Measurements from ENCODE around the gene KIRREL3.

Gene KIRREL3

GRCh38 chr11:126870021-126870420 lies 130.5 kb downstream of the KIRREL3 start:
- no peak for DNase-seq (ENCODE audit: low spot score)

GRCh38 chr11:126868741-126869140 lies 131.8 kb downstream of the KIRREL3 start:
- DNase-seq (ENCODE audit: low spot score): no peak

GRCh38 chr11:126864934-126865333 lies 135.6 kb downstream of the KIRREL3 start:
- DNase-seq (ENCODE audit: low spot score): no peak

DNA sequence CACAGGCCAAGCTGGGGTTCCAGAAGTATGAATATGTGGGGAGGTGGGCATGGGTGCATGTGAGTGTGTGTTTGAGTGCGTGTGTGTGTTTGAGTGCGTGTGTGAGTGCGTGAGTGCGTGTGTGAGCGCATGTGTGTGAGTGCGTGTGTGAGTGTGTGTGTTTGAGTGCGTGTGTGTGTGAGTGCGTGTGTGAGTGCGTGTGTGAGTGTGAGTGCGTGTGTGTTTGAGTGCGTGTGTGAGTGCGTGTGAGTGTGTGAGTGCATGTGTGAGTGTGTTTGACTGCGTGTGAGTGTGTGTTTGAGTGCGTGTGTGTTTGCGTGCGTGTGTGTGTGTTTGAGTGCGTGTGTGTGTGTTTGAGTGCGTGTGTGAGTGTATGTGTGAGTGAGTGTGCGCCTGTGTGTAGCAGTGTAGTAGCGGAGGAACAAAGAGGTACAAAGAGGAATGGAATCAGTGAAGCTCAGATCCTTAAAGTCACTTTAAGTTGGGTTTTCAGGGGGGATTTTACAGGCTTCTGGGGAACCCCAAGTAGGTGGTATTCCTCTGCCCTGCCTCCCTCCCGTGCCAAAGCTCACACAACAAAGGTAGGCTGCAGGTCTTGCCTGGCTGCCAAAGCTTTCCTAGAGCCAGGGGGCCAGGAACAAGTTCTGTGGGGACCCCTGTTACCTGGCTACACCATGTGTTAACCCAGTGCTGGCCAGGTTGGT lies 137.1 kb downstream of the KIRREL3 start:
- DNase-seq (ENCODE audit: low spot score): no peak

- no peak for DNase-seq (ENCODE audit: low spot score)
Measured at GRCh38 chr11:126862664-126863243, 137.8 kb downstream of the KIRREL3 start.

- no peak for DNase-seq (ENCODE audit: low spot score)
Measured at GRCh38 chr11:126861796-126862459, 138.6 kb downstream of the KIRREL3 start.

GRCh38 chr11:126857860-126858808 lies 142.4 kb downstream of the KIRREL3 start:
- DNase-seq (ENCODE audit: low spot score): no peak

DNA sequence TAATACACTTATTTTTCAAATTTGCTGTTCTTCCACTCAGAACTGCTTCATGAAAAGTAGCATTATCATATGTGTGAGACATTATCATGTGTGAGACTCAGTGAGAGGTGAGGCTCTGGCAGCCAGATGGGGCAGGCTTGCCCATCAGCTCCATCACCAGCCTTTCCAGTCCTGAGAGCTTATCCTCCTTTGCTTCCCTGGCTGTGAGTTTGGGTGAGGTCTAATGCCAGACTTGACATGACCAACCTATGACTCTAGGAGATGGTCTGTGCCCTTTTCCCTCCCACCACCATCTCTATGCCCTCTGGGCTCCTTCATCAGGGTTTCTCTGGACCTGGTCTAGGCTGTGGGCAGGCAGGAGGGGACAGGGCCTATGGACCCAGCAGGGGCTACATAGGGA lies 145.0 kb downstream of the KIRREL3 start:
- no peak for DNase-seq (ENCODE audit: low spot score)

- no peak for DNase-seq (ENCODE audit: low spot score)
Measured at GRCh38 chr11:126853732-126854131, 146.8 kb downstream of the KIRREL3 start.

GRCh38 chr11:126844789-126845188 lies 155.8 kb downstream of the KIRREL3 start:
- no peak for DNase-seq (ENCODE audit: low spot score)

DNA sequence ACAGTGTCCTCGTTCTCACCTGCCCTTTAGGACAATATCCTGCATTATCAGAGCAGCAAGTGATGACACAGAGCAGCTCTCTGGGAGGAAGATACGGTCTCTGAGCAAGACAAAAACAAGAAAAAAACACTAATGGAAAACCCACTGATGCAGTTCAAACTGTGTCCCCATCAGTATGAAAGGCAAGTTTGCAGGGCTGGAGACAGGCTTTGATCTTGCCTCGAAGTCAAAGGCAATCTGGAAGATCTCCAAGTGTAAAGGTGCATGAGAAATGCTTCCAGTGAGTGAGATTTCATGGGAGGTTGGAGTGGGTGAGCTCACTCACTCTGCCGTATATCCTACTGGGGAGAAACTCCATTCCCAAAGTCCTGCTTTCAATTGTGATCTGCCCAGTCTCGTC lies 157.5 kb downstream of the KIRREL3 start:
- DNase-seq (ENCODE audit: low spot score): no peak

GRCh38 chr11:126841999-126842398 lies 158.6 kb downstream of the KIRREL3 start:
- DNase-seq (ENCODE audit: low spot score): no peak

- no peak for DNase-seq (ENCODE audit: low spot score)
Measured at GRCh38 chr11:126840975-126841374, 159.6 kb downstream of the KIRREL3 start.

GRCh38 chr11:126840201-126840886 lies 160.2 kb downstream of the KIRREL3 start:
- DNase-seq (ENCODE audit: low spot score): no peak

- DNase-seq (ENCODE audit: low spot score): no peak
Measured at GRCh38 chr11:126839496-126839895, 161.1 kb downstream of the KIRREL3 start.

- DNase-seq (ENCODE audit: low spot score): no peak
Measured at GRCh38 chr11:126838779-126839178, 161.8 kb downstream of the KIRREL3 start.

DNA sequence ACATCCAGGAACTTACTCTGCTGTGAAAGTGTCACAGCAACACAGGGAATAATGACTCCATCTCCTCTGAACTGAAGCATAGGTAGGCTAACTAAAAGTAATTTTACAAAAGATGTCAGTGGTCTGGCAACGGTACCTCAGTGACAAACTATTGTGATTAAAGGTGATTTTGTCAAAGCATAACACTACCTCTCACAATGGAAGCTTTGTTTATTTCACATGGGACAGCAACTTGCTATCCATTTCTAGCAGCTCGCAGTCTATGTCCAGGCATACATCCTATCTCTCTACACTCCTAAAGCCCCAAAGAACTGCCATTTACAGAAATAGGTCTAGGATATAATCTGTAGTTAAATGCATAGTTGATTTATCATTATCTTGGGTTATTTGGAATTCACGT lies 163.0 kb downstream of the KIRREL3 start:
- no peak for DNase-seq (ENCODE audit: low spot score)

- no peak for DNase-seq (ENCODE audit: low spot score)
Measured at GRCh38 chr11:126834573-126834972, 166.0 kb downstream of the KIRREL3 start.

DNA sequence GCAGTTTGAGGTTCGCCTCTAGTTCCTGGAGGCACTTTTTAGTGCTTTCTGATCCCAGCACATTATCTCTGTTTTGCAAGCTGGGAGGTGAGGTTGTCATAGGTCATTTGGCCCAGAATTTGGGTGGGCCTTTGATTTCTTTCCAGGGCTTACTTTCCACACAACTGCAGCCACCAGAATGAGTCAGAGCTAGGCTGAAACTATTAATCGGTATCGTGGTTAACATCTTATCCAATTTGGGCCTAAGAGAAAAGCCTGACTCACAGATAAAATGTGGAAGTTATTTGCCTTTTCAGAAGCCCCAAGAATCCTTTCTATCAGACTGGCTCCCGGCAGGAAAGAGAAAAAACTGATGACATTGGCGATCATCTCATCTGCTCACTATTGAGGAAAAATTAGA lies 166.4 kb downstream of the KIRREL3 start:
- no peak for DNase-seq (ENCODE audit: low spot score)

DNA sequence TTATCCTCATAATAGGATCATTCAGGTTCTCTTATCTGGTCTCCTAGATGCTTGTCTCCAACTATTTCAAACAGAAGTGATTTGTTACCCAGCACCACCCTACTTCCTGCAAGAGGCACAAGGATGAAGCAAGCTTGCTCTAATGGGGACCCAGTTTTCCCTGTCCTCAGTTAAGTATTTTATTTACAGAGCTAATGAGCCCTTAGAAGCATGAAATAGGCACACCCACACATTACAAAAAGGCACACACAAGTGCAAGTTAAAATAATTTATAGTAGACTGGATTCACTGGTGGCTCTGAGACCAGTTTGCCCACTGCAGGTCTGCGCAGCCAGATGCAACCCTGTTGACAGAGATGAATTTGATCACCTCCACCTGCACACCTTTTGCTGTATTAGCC lies 167.5 kb downstream of the KIRREL3 start:
- DNase-seq (ENCODE audit: low spot score): no peak

GRCh38 chr11:126832387-126832786 lies 168.2 kb downstream of the KIRREL3 start:
- no peak for DNase-seq (ENCODE audit: low spot score)
